Breast epithelium (tissue), 3 donors: ENCODE measurements around the gene GLI2.

Experiments used
- POLR2AphosphoS5 ChIP-seq, 3 donors: sonication (generic); formaldehyde crosslinking; IDR thresholded peaks; one replicate each; pipeline ENCODE4 v1.6.1; 2017; ENCODE audit warnings: antibody characterized with exemption in 3 of 3
- TF ChIP-seq, protein P1 (sequence below), 3 donors: fragments of 450-650 bp; IDR thresholded peaks; one replicate each; pipeline ENCODE4 v1.5.1; 2016 to 2017; ENCODE audit warnings: antibody characterized with exemption in 3 of 3, mild to moderate bottlenecking in 3 of 3, moderate library complexity in 3 of 3

DNA sequence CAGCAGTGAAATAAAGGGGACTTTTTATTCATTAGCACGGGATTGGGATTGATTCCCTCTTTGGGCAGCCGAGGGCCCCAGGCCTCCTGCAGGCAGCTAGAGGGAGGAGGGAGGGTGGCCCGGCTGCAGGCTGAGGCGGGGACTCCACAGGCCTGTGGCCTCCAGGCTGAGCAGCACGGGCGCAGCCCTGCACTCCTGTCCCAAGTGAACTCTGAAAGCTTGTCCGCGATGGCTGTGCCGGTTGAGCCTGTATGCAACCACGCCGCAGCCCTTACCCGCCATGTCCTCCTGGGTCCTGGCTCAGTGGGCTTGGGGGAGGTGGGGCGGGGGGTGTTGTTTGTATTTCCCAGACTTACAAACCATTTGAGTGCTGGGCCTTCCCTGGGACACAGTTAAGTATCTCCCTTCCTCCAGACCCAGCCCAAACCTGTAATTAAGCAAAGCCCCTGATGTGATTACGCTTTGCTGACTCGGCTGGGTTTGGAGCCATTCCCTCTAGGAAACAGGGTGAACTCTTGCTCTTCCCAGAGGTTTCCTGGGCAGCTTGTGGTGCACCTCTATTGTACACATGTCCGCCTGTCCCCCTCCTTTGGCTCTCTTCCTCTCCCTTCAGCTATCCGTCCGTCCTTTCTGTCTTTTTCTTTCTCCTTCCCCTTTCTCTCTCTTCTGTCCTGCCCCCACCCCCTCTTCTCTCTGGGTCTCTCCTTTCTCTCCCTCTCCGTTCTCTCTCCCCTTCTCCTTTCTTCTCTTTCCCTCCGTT is 5.3 kb downstream of the GLI2 start:
- TF ChIP-seq, protein P1, sequence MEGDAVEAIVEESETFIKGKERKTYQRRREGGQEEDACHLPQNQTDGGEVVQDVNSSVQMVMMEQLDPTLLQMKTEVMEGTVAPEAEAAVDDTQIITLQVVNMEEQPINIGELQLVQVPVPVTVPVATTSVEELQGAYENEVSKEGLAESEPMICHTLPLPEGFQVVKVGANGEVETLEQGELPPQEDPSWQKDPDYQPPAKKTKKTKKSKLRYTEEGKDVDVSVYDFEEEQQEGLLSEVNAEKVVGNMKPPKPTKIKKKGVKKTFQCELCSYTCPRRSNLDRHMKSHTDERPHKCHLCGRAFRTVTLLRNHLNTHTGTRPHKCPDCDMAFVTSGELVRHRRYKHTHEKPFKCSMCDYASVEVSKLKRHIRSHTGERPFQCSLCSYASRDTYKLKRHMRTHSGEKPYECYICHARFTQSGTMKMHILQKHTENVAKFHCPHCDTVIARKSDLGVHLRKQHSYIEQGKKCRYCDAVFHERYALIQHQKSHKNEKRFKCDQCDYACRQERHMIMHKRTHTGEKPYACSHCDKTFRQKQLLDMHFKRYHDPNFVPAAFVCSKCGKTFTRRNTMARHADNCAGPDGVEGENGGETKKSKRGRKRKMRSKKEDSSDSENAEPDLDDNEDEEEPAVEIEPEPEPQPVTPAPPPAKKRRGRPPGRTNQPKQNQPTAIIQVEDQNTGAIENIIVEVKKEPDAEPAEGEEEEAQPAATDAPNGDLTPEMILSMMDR (IDR thresholded peaks at IDR 0.05) = no peak
- no peak for TF ChIP-seq POLR2AphosphoS5 (IDR thresholded peaks at IDR 0.05)
